ENCODE results near the gene ATF6.

Gene ATF6

GRCh38 chr1:161779393-161779792 is 13.3 kb downstream of the ATF6 start:
- peaks cover 40% of the 10 kb centered on the region for H3K36me3 ChIP-seq
- H3K27ac ChIP-seq: no peak overlapping the region
- no peaks in the 10 kb centered on the region for H3K9me3 ChIP-seq (ENCODE audit: severe bottlenecking)
- TF ChIP-seq CTCF (IDR thresholded peaks at IDR 0.05; ENCODE audit: low read depth, low read length): no peak
- DNase-seq: no peak
- H3K4me3 ChIP-seq (ENCODE audit: low read depth, low read length): no peak overlapping the region
- no peaks in the 10 kb centered on the region for H3K27me3 ChIP-seq (ENCODE audit: insufficient read depth, low read depth, severe bottlenecking)

- TF ChIP-seq CTCF (IDR thresholded peaks at IDR 0.05; ENCODE audit: low read depth, low read length): no peak
- H3K9me3 ChIP-seq (ENCODE audit: severe bottlenecking): no peaks in the 10 kb centered on the region
- H3K36me3 ChIP-seq: peaks cover 60% of the 10 kb centered on the region
- no peak overlapping the region for H3K4me3 ChIP-seq (ENCODE audit: low read depth, low read length)
- H3K27ac ChIP-seq: no peak overlapping the region
- DNase-seq: no peak
- H3K27me3 ChIP-seq (ENCODE audit: insufficient read depth, low read depth, severe bottlenecking): no peaks in the 10 kb centered on the region
Observed at GRCh38 chr1:161781995-161782394, 15.9 kb downstream of the ATF6 start.

- no peak overlapping the region for H3K27ac ChIP-seq
- H3K27me3 ChIP-seq (ENCODE audit: insufficient read depth, low read depth, severe bottlenecking): no peaks in the 10 kb centered on the region
- no peaks in the 10 kb centered on the region for H3K9me3 ChIP-seq (ENCODE audit: severe bottlenecking)
- DNase-seq: no peak
- no peak for TF ChIP-seq CTCF (IDR thresholded peaks at IDR 0.05; ENCODE audit: low read depth, low read length)
- H3K4me3 ChIP-seq (ENCODE audit: low read depth, low read length): no peak overlapping the region
- peaks cover 67% of the 10 kb centered on the region for H3K36me3 ChIP-seq
Observed at GRCh38 chr1:161782886-161783285, 16.8 kb downstream of the ATF6 start.

- Histone ChIP-seq H3K27me3 (ENCODE audit: insufficient read depth, low read depth, severe bottlenecking) (no peaks in the 10 kb centered on the region), H3K4me3 (ENCODE audit: low read depth, low read length) (no peak overlapping the region), H3K9me3 (ENCODE audit: severe bottlenecking) (no peaks in the 10 kb centered on the region), H3K27ac (no peak overlapping the region), H3K36me3 (peaks cover 60% of the 10 kb centered on the region)
- no peak for TF ChIP-seq CTCF (IDR thresholded peaks at IDR 0.05; ENCODE audit: low read depth, low read length)
- no peak for DNase-seq
Observed at GRCh38 chr1:161784968-161785367, 18.8 kb downstream of the ATF6 start.

- Histone ChIP-seq H3K36me3 (peaks cover 54% of the 10 kb centered on the region), H3K9me3 (ENCODE audit: severe bottlenecking) (no peaks in the 10 kb centered on the region), H3K27ac (no peak overlapping the region), H3K27me3 (ENCODE audit: insufficient read depth, low read depth, severe bottlenecking) (no peaks in the 10 kb centered on the region), H3K4me3 (ENCODE audit: low read depth, low read length) (no peak overlapping the region)
- 0 out of 2 replicates have a peak, but pooled peaks have one; percentile 11 for TF ChIP-seq CTCF (IDR thresholded peaks at IDR 0.05; ENCODE audit: low read depth, low read length)
- DNase-seq: no peak
Observed at GRCh38 chr1:161787355-161787754, 21.2 kb downstream of the ATF6 start.

GRCh38 chr1:161790587-161791317 is 24.6 kb downstream of the ATF6 start:
- Histone ChIP-seq H3K27me3 (ENCODE audit: insufficient read depth, low read depth, severe bottlenecking) (no peaks in the 10 kb centered on the region), H3K27ac (no peak overlapping the region), H3K36me3 (peaks cover 59% of the 10 kb centered on the region), H3K9me3 (ENCODE audit: severe bottlenecking) (no peaks in the 10 kb centered on the region), H3K4me3 (ENCODE audit: low read depth, low read length) (no peak overlapping the region)
- no peak for DNase-seq
- no peak for TF ChIP-seq CTCF (IDR thresholded peaks at IDR 0.05; ENCODE audit: low read depth, low read length)
